ENCODE measurements around the gene CDIPT.

- no peak for TF ChIP-seq CTCF (IDR thresholded peaks at IDR 0.05)
- TF ChIP-seq EZH2 (IDR thresholded peaks at IDR 0.05): no peak
Observed at GRCh38 chr16:29904947-29905346, 41.9 kb upstream of the CDIPT start.
